SK-N-SH (cell line): Measurements from ENCODE around the gene RABGAP1L. TPM values are rescaled to one million over a fixed set of nuclear protein-coding genes. Genes with fewer than 3 reads are reported as not detected.

ENCODE experiments used
- CTCF ChIA-PET: fragments of 300-600, 350-600 bp; formaldehyde crosslinking; extraction: SDS; loops from one replicate; lab custom pipeline; 2021; lab: Yijun Ruan, JAX
- POLR2A ChIA-PET: fragments of 350-600 bp; sonication (Branson Sonifier 250); formaldehyde crosslinking; extraction: SDS; loops from one replicate; lab custom pipeline; 2020; ENCODE audit warnings: antibody characterized with exemption, inconsistent platforms; lab: Yijun Ruan, JAX
- DNase-seq: peaks from one replicate; pipeline ENCODE4 v3.0.0; 2012
- H2AFZ ChIP-seq: fragments of 200-600 bp; sonication (generic); 2 replicates; pipeline ENCODE4 v1.8.1; 2016; ENCODE audit warnings: antibody characterized with exemption, mild to moderate bottlenecking, low read depth
- H3F3A ChIP-seq: fragments of 200-600 bp; sonication (generic); replicated peaks from 2 replicates; pipeline ENCODE3; 2016; ENCODE audit warnings: antibody characterized with exemption, mild to moderate bottlenecking; ENCODE audit not compliant: insufficient read depth
- H3K27ac ChIP-seq, 2 experiments: fragments of 200-500 bp in 1 of 2; fragments of 200-600 bp in 1 of 2; sonication (Bioruptor generic) in 1 of 2; sonication (generic), shearing (Covaris generic) in 1 of 2; 2 replicates each; pipeline versions ENCODE4 v1.5.1 to v1.6.1; 2014 to 2016; ENCODE audit warnings: low read depth in 2 of 2, inconsistent platforms in 1 of 2, low read length in 1 of 2, mild to moderate bottlenecking in 1 of 2, mixed read lengths in 1 of 2
- H3K27me3 ChIP-seq: fragments of 200-600 bp; sonication (generic), shearing (Covaris generic); 2 replicates; pipeline ENCODE4 v1.6.1; 2016; ENCODE audit warnings: mixed run types; ENCODE audit not compliant: insufficient read depth
- H3K36me3 ChIP-seq, 2 experiments: fragments of 200-500 bp in 1 of 2; fragments of 200-600 bp in 1 of 2; sonication (Bioruptor generic) in 1 of 2; sonication (generic) in 1 of 2; replicated peaks in 1 of 2; 2 replicates each; pipeline versions ENCODE3 to v1.5.1; 2014 to 2016; ENCODE audit warnings: low read length in 1 of 2, mild to moderate bottlenecking in 1 of 2; ENCODE audit not compliant: insufficient read depth in 2 of 2, control insufficient read depth in 1 of 2
- H3K4me1 ChIP-seq, 2 experiments: fragments of 200-500 bp in 1 of 2; fragments of 200-600 bp in 1 of 2; sonication (Bioruptor generic) in 1 of 2; sonication (generic), shearing (Covaris generic) in 1 of 2; 2 replicates each; pipeline versions ENCODE4 v1.5.1 to v1.6.1; 2014 to 2016; ENCODE audit warnings: low read depth in 1 of 2, low read length in 1 of 2, mixed run types in 1 of 2; ENCODE audit not compliant: insufficient read depth in 2 of 2, control insufficient read depth in 1 of 2
- H3K4me2 ChIP-seq: fragments of 200-600 bp; sonication (generic), shearing (Covaris generic); 2 replicates; pipeline ENCODE4 v1.6.1; 2017; ENCODE audit warnings: mixed run types
- H3K4me3 ChIP-seq, 2 experiments: fragments of 200-500 bp in 1 of 2; fragments of 200-600 bp in 1 of 2; sonication (Bioruptor generic) in 1 of 2; sonication (generic), shearing (Covaris generic) in 1 of 2; 2 replicates each; pipeline versions ENCODE4 v1.5.1 to v1.8.1; 2014 to 2016; ENCODE audit warnings: low read depth in 2 of 2, inconsistent platforms in 1 of 2, low read length in 1 of 2, mild to moderate bottlenecking in 1 of 2, mixed read lengths in 1 of 2, moderate library complexity in 1 of 2
- H3K79me2 ChIP-seq: fragments of 200-600 bp; sonication (generic); 2 replicates; pipeline ENCODE4 v1.8.1; 2017; ENCODE audit warnings: mild to moderate bottlenecking; ENCODE audit not compliant: insufficient read depth
- H3K9ac ChIP-seq: fragments of 200-600 bp; sonication (generic); 2 replicates; pipeline ENCODE4 v1.6.1; 2017; ENCODE audit warnings: mixed run types
- H3K9me2 ChIP-seq: fragments of 200-600 bp; sonication (generic); 2 replicates; pipeline ENCODE4 v1.6.1; 2017; ENCODE audit warnings: mixed run types
- H3K9me3 ChIP-seq: fragments of 200-600 bp; sonication (generic); 2 replicates; pipeline ENCODE4 v1.6.1; 2017; ENCODE audit warnings: mixed run types, mild to moderate bottlenecking, moderate library complexity
- H4K20me1 ChIP-seq: fragments of 200-600 bp; sonication (generic); 2 replicates; pipeline ENCODE4 v1.6.1; 2017; ENCODE audit warnings: mild to moderate bottlenecking, mixed run types; ENCODE audit not compliant: insufficient read depth
- CHD2 ChIP-seq: fragments of 150-350 bp; IDR thresholded peaks from 2 replicates; pipeline ENCODE4 v1.6.1; 2018; ENCODE audit warnings: low read length; ENCODE audit not compliant: partially characterized antibody
- CTCF ChIP-seq: fragments of 200-600 bp; sonication (generic); IDR thresholded peaks from 2 replicates; pipeline ENCODE4 v1.6.1; 2017; ENCODE audit warnings: antibody characterized with exemption, mild to moderate bottlenecking, moderate library complexity
- EP300 ChIP-seq, 2 experiments: IDR thresholded peaks; 2 replicates each; pipeline versions ENCODE4 v1.4.0 to v1.6.1; 2012; ENCODE audit warnings: borderline replicate concordance in 1 of 2, low read depth in 1 of 2, low read length in 1 of 2
- FOSL2 ChIP-seq: IDR thresholded peaks from 2 replicates; pipeline ENCODE4 v1.4.0; 2012; ENCODE audit warnings: low read depth, mild to moderate bottlenecking, moderate library complexity, borderline replicate concordance
- FOXJ3 ChIP-seq: sonication (generic); formaldehyde crosslinking; IDR thresholded peaks from 2 replicates; pipeline ENCODE4 v1.5.1; 2020; ENCODE audit warnings: mild to moderate bottlenecking, missing genetic modification reagents
- FOXM1 ChIP-seq: IDR thresholded peaks from 2 replicates; pipeline ENCODE4 v1.4.0; 2012; ENCODE audit warnings: low read depth, mild to moderate bottlenecking
- IRF3 ChIP-seq: fragments of 150-350 bp; IDR thresholded peaks from 2 replicates; pipeline ENCODE4 v1.6.1; 2016; ENCODE audit warnings: mild to moderate bottlenecking, low read depth, low read length
- JUND ChIP-seq: IDR thresholded peaks from 2 replicates; pipeline ENCODE4 v1.4.0; 2012
- MEF2A ChIP-seq: IDR thresholded peaks from 2 replicates; pipeline ENCODE4 v1.4.0; 2012; ENCODE audit warnings: low read depth, borderline replicate concordance
- MXI1 ChIP-seq: IDR thresholded peaks from 2 replicates; pipeline ENCODE4 v1.6.1; 2012; ENCODE audit warnings: mild to moderate bottlenecking, low read depth, low read length, improper control_type of control experiment
- NRF1 ChIP-seq: IDR thresholded peaks from 2 replicates; pipeline ENCODE4 v1.6.1; 2012; ENCODE audit warnings: low read depth, mild to moderate bottlenecking, low read length
- PBX3 ChIP-seq: IDR thresholded peaks from 2 replicates; pipeline ENCODE4; 2012
- RCOR1 ChIP-seq: fragments of 150-350 bp; IDR thresholded peaks from 2 replicates; pipeline ENCODE4 v1.6.1; 2017; ENCODE audit warnings: antibody characterized with exemption, low read length
- RXRA ChIP-seq: IDR thresholded peaks from 2 replicates; pipeline ENCODE4 v1.4.0; 2012; ENCODE audit warnings: low read depth, mild to moderate bottlenecking, borderline replicate concordance
- SMC3 ChIP-seq: IDR thresholded peaks from 2 replicates; pipeline ENCODE4 v1.6.1; 2012; ENCODE audit warnings: low read depth, low read length, improper control_type of control experiment
- TAF1 ChIP-seq: IDR thresholded peaks from 2 replicates; pipeline ENCODE4 v1.6.1; 2012; ENCODE audit warnings: low read depth, mild to moderate bottlenecking, low read length, moderate library complexity, borderline replicate concordance
- YY1 ChIP-seq: IDR thresholded peaks from 2 replicates; pipeline ENCODE4 v1.4.0; 2012; ENCODE audit warnings: low read depth, mild to moderate bottlenecking
- whole genome bisulfite sequencing: methylation state at CpG from one replicate; pipeline ENCODE4 v1.1.6; 2017; ENCODE audit warnings: low lambda C conversion rate; 5-methylcytosine and 5-hydroxymethylcytosine counted together
- polyA plus RNA-seq, 3 experiments: library from polyadenylated mRNA; depleted of rRNA; stranded (reverse); fragments of >200 nt; gene quantifications; 2 replicates each; pipeline ENCODE4 v1.2.3, GENCODE V29; 2012
- TF ChIP-seq, protein P1 (sequence below): IDR thresholded peaks from 2 replicates; pipeline ENCODE4 v1.6.1; 2012; ENCODE audit warnings: mild to moderate bottlenecking, low read depth, low read length, moderate library complexity
- TF ChIP-seq, protein P2 (sequence below): IDR thresholded peaks from 2 replicates; pipeline ENCODE4 v1.4.0; 2012; ENCODE audit warnings: low read depth, borderline replicate concordance

The RABGAP1L gene
- polyA plus RNA-seq, 1 of the 3 experiments (the other 2 are of a cell fraction): 7.2 TPM

DNA sequence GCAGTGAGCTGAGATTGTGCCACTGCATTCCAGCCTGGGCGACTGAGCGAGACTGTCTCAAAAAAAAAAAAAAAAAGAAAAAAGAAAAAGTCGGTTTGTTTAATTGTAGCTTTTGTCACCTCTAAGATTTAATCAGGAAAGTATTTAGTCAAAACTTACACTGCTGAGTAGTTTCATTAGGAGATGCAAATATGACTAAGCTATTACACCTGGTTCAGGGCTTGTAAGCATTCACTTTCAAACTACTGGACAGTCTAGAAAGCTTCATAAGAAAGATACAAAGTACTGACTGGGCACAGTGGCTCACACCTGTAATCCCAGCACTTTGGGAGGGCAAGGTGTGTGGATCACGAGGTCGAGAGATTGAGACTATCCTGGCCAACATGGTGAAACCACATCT is 764.5 kb downstream of the RABGAP1L start:
- 77% methylated on average over 5 of the region's 5 CpGs for WGBS
- H3K27me3 ChIP-seq: no peaks in the 10 kb centered on the region
- H3K9me2 ChIP-seq: no peaks in the 10 kb centered on the region
- no peak for DNase-seq
- no peaks in the 10 kb centered on the region for H3K9me3 ChIP-seq
- no peak overlapping the region for H3K4me2 ChIP-seq
- H3K9ac ChIP-seq: no peak overlapping the region
- no peaks in the 10 kb centered on the region for H3K79me2 ChIP-seq
- POLR2A ChIA-PET: no interaction called here
- TF ChIP-seq SMC3 (no peak), IRF3 (no peak), CTCF (no peak), JUND (no peak), FOXM1 (no peak), RXRA (no peak), TAF1 (no peak), YY1 (no peak), RCOR1 (no peak), FOXJ3 (CRISPR knock-in tag) (no peak)
- TF ChIP-seq, protein P1, sequence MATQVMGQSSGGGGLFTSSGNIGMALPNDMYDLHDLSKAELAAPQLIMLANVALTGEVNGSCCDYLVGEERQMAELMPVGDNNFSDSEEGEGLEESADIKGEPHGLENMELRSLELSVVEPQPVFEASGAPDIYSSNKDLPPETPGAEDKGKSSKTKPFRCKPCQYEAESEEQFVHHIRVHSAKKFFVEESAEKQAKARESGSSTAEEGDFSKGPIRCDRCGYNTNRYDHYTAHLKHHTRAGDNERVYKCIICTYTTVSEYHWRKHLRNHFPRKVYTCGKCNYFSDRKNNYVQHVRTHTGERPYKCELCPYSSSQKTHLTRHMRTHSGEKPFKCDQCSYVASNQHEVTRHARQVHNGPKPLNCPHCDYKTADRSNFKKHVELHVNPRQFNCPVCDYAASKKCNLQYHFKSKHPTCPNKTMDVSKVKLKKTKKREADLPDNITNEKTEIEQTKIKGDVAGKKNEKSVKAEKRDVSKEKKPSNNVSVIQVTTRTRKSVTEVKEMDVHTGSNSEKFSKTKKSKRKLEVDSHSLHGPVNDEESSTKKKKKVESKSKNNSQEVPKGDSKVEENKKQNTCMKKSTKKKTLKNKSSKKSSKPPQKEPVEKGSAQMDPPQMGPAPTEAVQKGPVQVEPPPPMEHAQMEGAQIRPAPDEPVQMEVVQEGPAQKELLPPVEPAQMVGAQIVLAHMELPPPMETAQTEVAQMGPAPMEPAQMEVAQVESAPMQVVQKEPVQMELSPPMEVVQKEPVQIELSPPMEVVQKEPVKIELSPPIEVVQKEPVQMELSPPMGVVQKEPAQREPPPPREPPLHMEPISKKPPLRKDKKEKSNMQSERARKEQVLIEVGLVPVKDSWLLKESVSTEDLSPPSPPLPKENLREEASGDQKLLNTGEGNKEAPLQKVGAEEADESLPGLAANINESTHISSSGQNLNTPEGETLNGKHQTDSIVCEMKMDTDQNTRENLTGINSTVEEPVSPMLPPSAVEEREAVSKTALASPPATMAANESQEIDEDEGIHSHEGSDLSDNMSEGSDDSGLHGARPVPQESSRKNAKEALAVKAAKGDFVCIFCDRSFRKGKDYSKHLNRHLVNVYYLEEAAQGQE: no peak
- H2AFZ ChIP-seq: no peak overlapping the region
- no peaks in the 10 kb centered on the region for H3K4me1 ChIP-seq
- H4K20me1 ChIP-seq: no peaks in the 10 kb centered on the region
- H3F3A ChIP-seq: no peaks in the 10 kb centered on the region
- H3K27ac ChIP-seq: no peak overlapping the region
- H3K4me3 ChIP-seq: no peak overlapping the region
- CTCF ChIA-PET: no interaction called here
- H3K36me3 ChIP-seq: no peaks in the 10 kb centered on the region

DNA sequence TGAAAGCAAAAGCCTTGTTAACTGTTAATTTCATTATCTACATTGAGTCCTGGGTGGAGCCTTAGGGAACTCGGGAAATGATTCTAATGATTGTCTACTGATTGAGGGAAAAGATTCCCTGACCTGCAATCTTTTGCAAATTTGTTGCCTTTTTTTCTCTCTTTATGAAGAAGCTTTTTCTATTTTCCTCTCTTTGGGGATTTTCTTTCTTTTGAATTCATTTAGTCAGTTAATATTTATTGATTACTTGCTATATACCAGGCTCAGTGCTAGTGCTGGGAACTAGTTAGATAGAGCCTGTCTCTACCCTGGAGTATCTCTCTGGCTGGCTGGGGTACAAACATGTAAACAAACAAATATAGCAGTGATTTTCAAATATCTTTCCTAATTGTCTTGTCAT is 769.2 kb downstream of the RABGAP1L start:
- no peaks in the 10 kb centered on the region for H3K9me2 ChIP-seq
- WGBS: 69% methylated on average over 1 of the region's 1 CpG
- H3K9ac ChIP-seq: no peak overlapping the region
- no peak overlapping the region for H3K4me3 ChIP-seq
- H3K27me3 ChIP-seq: no peaks in the 10 kb centered on the region
- H3K36me3 ChIP-seq: no peaks in the 10 kb centered on the region
- no peaks in the 10 kb centered on the region; a peak in 1 of 4 replicates for H3K4me1 ChIP-seq
- H3K79me2 ChIP-seq: no peaks in the 10 kb centered on the region
- H4K20me1 ChIP-seq: no peaks in the 10 kb centered on the region
- H3K9me3 ChIP-seq: no peaks in the 10 kb centered on the region
- no peak overlapping the region for H3K27ac ChIP-seq
- no peak overlapping the region for H3K4me2 ChIP-seq
- no peak for DNase-seq
- H3F3A ChIP-seq: no peaks in the 10 kb centered on the region
- CTCF ChIA-PET: interaction anchor here (1.3 kb wide), 1 partner anchor 38 kb away, joined by 3 read pairs; no protein-coding TSS in a partner anchor
- H2AFZ ChIP-seq: no peak overlapping the region
- POLR2A ChIA-PET: no interaction called here
- TF ChIP-seq, protein P2, sequence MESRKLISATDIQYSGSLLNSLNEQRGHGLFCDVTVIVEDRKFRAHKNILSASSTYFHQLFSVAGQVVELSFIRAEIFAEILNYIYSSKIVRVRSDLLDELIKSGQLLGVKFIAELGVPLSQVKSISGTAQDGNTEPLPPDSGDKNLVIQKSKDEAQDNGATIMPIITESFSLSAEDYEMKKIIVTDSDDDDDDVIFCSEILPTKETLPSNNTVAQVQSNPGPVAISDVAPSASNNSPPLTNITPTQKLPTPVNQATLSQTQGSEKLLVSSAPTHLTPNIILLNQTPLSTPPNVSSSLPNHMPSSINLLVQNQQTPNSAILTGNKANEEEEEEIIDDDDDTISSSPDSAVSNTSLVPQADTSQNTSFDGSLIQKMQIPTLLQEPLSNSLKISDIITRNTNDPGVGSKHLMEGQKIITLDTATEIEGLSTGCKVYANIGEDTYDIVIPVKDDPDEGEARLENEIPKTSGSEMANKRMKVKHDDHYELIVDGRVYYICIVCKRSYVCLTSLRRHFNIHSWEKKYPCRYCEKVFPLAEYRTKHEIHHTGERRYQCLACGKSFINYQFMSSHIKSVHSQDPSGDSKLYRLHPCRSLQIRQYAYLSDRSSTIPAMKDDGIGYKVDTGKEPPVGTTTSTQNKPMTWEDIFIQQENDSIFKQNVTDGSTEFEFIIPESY: no peak
- TF ChIP-seq EP300 (IDR thresholded peaks at IDR 0.05; ENCODE audit: borderline replicate concordance in 1 of 2, low read depth in 1 of 2, low read length in 1 of 2) (no peak), SMC3 (no peak), NRF1 (no peak), PBX3 (no peak), FOXJ3 (CRISPR knock-in tag) (no peak), CHD2 (no peak), TAF1 (no peak), MEF2A (no peak), MXI1 (no peak), YY1 (no peak), FOSL2 (no peak)
